Erythroblast (primary cell): Measurements from ENCODE around the gene PSME1.

ENCODE experiments used
- GATA1 ChIP-seq: IDR thresholded peaks from 2 replicates; pipeline ENCODE4 v1.6.1; 2011; ENCODE audit warnings: low read depth, mild to moderate bottlenecking, control low read depth, low read length, moderate library complexity
- POLR2A ChIP-seq: IDR thresholded peaks from 2 replicates; pipeline ENCODE4 v1.6.1; 2011; ENCODE audit warnings: mild to moderate bottlenecking, low read length

DNA sequence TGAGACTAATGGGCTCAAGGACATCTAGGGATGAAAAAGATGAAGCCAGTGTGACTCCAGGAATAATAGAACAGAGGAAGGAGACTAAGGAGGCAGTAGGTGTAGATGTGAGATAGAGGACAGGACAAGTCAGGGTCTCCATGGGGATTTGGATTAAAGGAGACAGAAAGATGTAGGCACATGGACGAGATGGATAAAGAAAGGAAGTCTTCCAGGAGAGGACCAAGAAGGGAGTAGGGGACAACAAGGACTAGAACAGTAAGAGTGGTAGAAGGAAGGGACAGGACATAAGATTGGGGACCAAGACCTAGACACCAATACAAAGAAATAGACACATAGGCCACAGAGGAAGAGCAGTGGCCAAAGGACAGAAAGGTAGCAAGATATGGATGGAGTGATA is 49.0 kb upstream of the PSME1 start:
- TF ChIP-seq POLR2A (no peak), GATA1 (no peak)
